T-cell (primary cell): ENCODE data around the gene ZNF43. TPM values are rescaled to one million over a fixed set of nuclear protein-coding genes. Genes with fewer than 3 reads are reported as not detected.
"Not testable (repeated sequence)": the region's sequence is repeated elsewhere in the genome, so short reads cannot be mapped to it uniquely, and the experiment has no call there.

Experiments used
- ATAC-seq, 4 experiments: fragments of 200-7000 bp in 3 of 4; fragments of 150-1000 bp in 1 of 4; cut with Tn5 transposase; replicated peaks in 1 of 4; 1 replicate in 3 of 4; 2 replicates in 1 of 4; pipeline ENCODE4 v1.10.0; 2021; ENCODE audit warnings: moderate library complexity in 3 of 4, mild to moderate bottlenecking in 2 of 4, moderate number of reproducible peaks in 1 of 4
- CTCF ChIA-PET, 2 donors: fragments of 300-600 bp; sonication (Branson Sonifier 250); formaldehyde crosslinking; loops; one replicate each; lab custom pipeline; 2022; ENCODE audit warnings: antibody characterized with exemption in 2 of 2; lab: Charles Lee
- POLR2A ChIA-PET, 2 donors: fragments of 300-600 bp; sonication (Branson Sonifier 250); formaldehyde crosslinking; loops; one replicate each; lab custom pipeline; 2022; ENCODE audit warnings: antibody characterized with exemption in 2 of 2; lab: Charles Lee
- DNase-seq, 35 experiments: peaks; one replicate each; pipeline versions ENCODE4 v3.0.0 to v3.0.0-alpha.2; 2013 to 2023
- H3K27ac ChIP-seq: one replicate; pipeline ENCODE4 v1.5.1; 2013; ENCODE audit warnings: low read length
- H3K27me3 ChIP-seq, 2 experiments: replicated peaks in 1 of 2; 1 replicate in 1 of 2; 2 replicates in 1 of 2; pipeline versions ENCODE4 v1.6.1 to v1.7.0; 2013; ENCODE audit warnings: low read length in 1 of 2, mixed read lengths in 1 of 2; ENCODE audit not compliant: control insufficient read depth in 2 of 2, insufficient read depth in 2 of 2; ENCODE audit errors: extremely low read depth in 1 of 2
- H3K36me3 ChIP-seq, 2 donors: 1 replicate in 1 of 2; 2 replicates in 1 of 2; pipeline versions ENCODE4 v1.6.1 to v1.7.0; 2013; ENCODE audit warnings: low read length in 1 of 2; ENCODE audit not compliant: control insufficient read depth in 2 of 2, insufficient read depth in 1 of 2; ENCODE audit errors: extremely low read depth in 1 of 2
- H3K4me1 ChIP-seq, 2 experiments: 1 replicate in 1 of 2; 2 replicates in 1 of 2; pipeline versions ENCODE4 v1.6.1 to v1.7.0; 2013; ENCODE audit warnings: low read length in 2 of 2, mixed read lengths in 1 of 2; ENCODE audit not compliant: insufficient read depth in 2 of 2, control insufficient read depth in 1 of 2; ENCODE audit errors: extremely low read depth in 1 of 2
- H3K4me3 ChIP-seq, 2 donors: 1 replicate in 1 of 2; 2 replicates in 1 of 2; pipeline versions ENCODE4 v1.5.1 to v1.7.0; 2013; ENCODE audit warnings: mild to moderate bottlenecking in 2 of 2, low read length in 1 of 2, moderate library complexity in 1 of 2; ENCODE audit not compliant: control insufficient read depth in 1 of 2; ENCODE audit errors: extremely low read depth in 1 of 2
- H3K9me3 ChIP-seq: 2 replicates; pipeline ENCODE4 v1.7.0; 2013
- H3K27ac Mint-ChIP-seq, 2 donors: one replicate each; pipeline ENCODE4 v1.8.0; 2020 to 2021; ENCODE audit warnings: mild to moderate bottlenecking in 2 of 2, mixed read lengths in 2 of 2
- H3K27me3 Mint-ChIP-seq, 2 donors: one replicate each; pipeline ENCODE4 v1.8.0; 2021 to 2022; ENCODE audit warnings: mixed read lengths in 2 of 2
- H3K36me3 Mint-ChIP-seq: one replicate; pipeline ENCODE4 v1.8.0; 2021; ENCODE audit warnings: mixed read lengths
- H3K4me1 Mint-ChIP-seq, 3 donors: one replicate each; pipeline ENCODE4 v1.8.0; 2020 to 2022; ENCODE audit warnings: mixed read lengths in 3 of 3, mild to moderate bottlenecking in 1 of 3
- H3K4me3 Mint-ChIP-seq, 3 donors: one replicate each; pipeline ENCODE4 v1.8.0; 2020 to 2022; ENCODE audit warnings: mild to moderate bottlenecking in 3 of 3, mixed read lengths in 3 of 3, moderate library complexity in 3 of 3
- H3K9me3 Mint-ChIP-seq, 3 donors: one replicate each; pipeline ENCODE4 v1.8.0; 2020 to 2022; ENCODE audit warnings: mixed read lengths in 3 of 3
- WGBS: methylation state at CpG from one replicate; pipeline ENCODE4 v1.1.5; 2013; ENCODE audit warnings: missing lambda C conversion rate; ENCODE audit not compliant: insufficient coverage; 5-methylcytosine and 5-hydroxymethylcytosine counted together
- total RNA-seq, 35 experiments: library from RNA in 6 of 35; stranded (reverse) in 6 of 35; fragments of 120-200 nt in 1 of 35; gene quantifications; one replicate each; pipeline versions ENCODE4 v1.2.1 to v1.2.4 and lab custom pipeline; 2013 to 2026

ZNF43 gene
- total RNA-seq, 5 donors from 2014 or later (not counting 1 experiment from before 2014, with no cell fraction given) = 22.3 to 31.5 (median 25.0) TPM

GRCh38 chr19:21877976-21878375, 42.0 kb upstream of the ZNF43 start:
- Histone ChIP-seq H3K36me3 (no peaks in the 10 kb centered on the region), H3K27me3 (no peaks in the 10 kb centered on the region), H3K27ac (no peak overlapping the region), H3K4me3 (no peak overlapping the region), H3K9me3 (no peaks in the 10 kb centered on the region), H3K4me1 (no peaks in the 10 kb centered on the region)
- ATAC-seq (no peak), DNase-seq (no peak)
- 70% methylated on average over 2 of the region's 2 CpGs for whole genome bisulfite sequencing
- no peaks in the 10 kb centered on the region for H3K4me1 Mint-ChIP-seq
- CTCF ChIA-PET = no interaction called here
- H3K4me3 Mint-ChIP-seq = no peak overlapping the region
- H3K27me3 Mint-ChIP-seq = peaks cover 0 to 3% of the 10 kb centered on the region in 2 donors
- no peaks in the 10 kb centered on the region for H3K9me3 Mint-ChIP-seq
- POLR2A ChIA-PET = no interaction called here
- H3K27ac Mint-ChIP-seq = no peak overlapping the region
- H3K36me3 Mint-ChIP-seq = no peaks in the 10 kb centered on the region

DNA sequence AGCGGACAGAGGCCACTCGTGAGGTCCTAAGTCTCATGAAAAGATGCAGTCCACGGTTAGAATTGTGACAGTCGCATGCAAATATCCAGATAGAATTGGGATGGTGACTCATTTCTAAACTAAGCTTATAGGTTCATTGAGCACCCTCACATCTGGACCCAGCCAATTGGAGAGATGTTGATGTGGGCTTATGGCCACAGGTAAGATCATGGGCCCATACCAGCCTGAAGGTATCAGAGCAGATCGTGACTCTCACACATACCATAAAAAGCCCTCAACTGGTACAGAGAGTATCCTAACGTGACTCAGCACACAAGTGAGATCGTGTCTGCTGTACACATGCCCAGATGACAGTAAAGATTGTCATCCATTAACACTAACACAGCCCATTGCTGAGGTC, 40.6 kb upstream of the ZNF43 start:
- WGBS = 90% methylated on average over 4 of the region's 7 CpGs
- POLR2A ChIA-PET, H3K27me3 ChIP-seq, CTCF ChIA-PET, DNase-seq, H3K27ac ChIP-seq, H3K36me3 ChIP-seq, H3K9me3 Mint-ChIP-seq, H3K9me3 ChIP-seq, H3K4me1 ChIP-seq, H3K4me3 ChIP-seq, H3K4me1 Mint-ChIP-seq, ATAC-seq, H3K36me3 Mint-ChIP-seq, H3K27ac Mint-ChIP-seq, H3K4me3 Mint-ChIP-seq, H3K27me3 Mint-ChIP-seq: not testable (repeated sequence)

DNA sequence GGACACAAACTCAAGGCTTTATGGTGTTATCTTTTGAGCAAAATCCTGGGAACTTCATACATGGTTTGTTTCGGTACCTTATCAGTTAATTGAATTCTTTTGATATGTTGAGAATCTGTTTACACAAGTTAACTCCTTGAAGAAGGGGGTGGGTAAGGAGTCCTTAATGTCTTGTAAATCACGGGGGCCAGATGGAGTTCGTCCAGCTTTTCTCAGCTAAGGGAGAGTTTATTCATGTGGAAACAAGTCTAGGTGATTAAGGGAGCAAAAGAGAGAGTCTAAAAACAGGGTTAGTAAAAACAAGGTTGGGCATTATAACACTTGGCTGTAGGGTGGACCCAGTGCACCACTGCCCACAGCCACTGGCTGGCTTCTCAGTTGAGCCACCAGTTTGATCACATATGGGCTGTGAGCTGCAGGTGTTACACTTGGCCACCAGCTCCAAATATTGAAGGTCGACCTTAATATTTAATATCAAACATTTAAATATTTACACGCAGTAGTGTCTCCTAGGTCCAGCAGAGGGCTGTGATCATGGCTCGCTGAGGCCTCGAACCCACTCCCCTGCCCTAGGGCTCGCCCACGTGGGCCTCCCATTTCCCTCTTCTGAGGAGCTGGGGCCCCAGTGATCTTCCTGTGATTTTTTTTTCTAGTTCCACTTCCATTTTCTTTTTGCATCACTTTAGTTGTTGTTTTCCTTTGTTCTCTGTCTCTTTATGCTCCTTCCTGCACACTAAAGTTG, 21.0 kb upstream of the ZNF43 start:
- H3K4me3 ChIP-seq = no peak overlapping the region
- no peak for ATAC-seq
- DNase-seq = no peak
- CTCF ChIA-PET = no interaction called here
- WGBS = 53% methylated on average over 9 of the region's 9 CpGs
- H3K36me3 Mint-ChIP-seq = no peaks in the 10 kb centered on the region
- POLR2A ChIA-PET = no interaction called here
- no peak overlapping the region for H3K27ac ChIP-seq
- H3K4me1 Mint-ChIP-seq = peaks cover 6 to 7% (median 6%) of the 10 kb centered on the region in 3 donors
- H3K4me3 Mint-ChIP-seq = no peak overlapping the region
- no peaks in the 10 kb centered on the region for H3K9me3 ChIP-seq
- H3K27me3 ChIP-seq = peaks cover 0 to 3% of the 10 kb centered on the region in 2 experiments
- H3K27me3 Mint-ChIP-seq = no peaks in the 10 kb centered on the region
- H3K36me3 ChIP-seq = no peaks in the 10 kb centered on the region
- H3K9me3 Mint-ChIP-seq = no peaks in the 10 kb centered on the region
- H3K4me1 ChIP-seq = peaks cover 0 to 8% of the 10 kb centered on the region in 2 experiments
- no peak overlapping the region for H3K27ac Mint-ChIP-seq

DNA sequence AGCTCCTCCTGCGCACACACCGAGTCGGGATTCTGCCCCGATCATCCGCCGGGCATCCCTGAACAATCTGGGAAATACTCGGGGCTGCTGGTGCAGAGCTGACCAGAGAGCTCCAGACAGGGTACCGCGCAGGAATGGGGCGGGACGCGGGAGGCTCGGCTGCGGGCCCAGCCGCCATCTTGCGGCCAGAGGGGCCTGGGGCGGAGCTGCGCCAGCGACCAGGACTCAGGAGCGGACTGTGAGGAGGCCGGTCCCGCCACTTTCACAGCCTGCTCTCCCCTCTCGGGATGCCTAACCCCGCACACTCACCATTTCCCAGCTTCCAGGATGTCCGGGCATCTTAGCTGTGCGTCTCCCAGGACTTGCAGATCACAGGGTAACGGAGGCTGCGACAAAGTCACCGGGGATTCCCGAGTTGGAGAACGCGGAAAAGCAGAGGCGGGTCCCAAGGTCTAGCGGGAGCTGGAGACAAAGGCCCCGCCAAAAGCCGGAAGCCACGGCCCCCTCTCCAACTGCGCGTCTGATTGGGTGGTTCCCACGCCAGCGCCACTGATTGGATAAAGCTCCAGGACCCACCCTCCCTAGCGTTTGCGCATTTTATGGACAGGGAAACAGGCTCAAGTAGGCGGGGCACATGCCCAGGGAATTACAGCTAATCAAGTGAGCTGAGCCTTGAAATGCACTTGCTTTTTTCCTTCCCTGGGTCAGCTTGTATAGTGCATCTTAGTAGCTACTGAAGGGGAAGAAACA, 15.8 kb upstream of the ZNF43 start:
- Mint-ChIP-seq H3K36me3 (peaks cover 14% of the 10 kb centered on the region), H3K4me1 (peaks cover 22 to 26% (median 24%) of the 10 kb centered on the region in 3 donors), H3K9me3 (no peaks in the 10 kb centered on the region), H3K4me3 (peak overlapping the region; percentile 88 to 94 (median 93)), H3K27me3 (no peaks in the 10 kb centered on the region), H3K27ac (peak overlapping the region; percentile 89 to 92)
- no peaks in the 10 kb centered on the region for H3K9me3 ChIP-seq
- peak overlapping the region; percentile 88 to 89 for H3K4me3 ChIP-seq
- ChIA-PET POLR2A (interaction anchor here (0.5 to 3.0 kb wide), 9 partner anchors 12 to 1286 kb away, joined by 3 to 21 read pairs (median 4); partner anchors contain the start of genes ZNF43 (in 2 of the 2), ZNF100 (in 1 of the 2), ZNF429 (in 1 of the 2) and ZNF737 (in 1 of the 2)), CTCF (interaction anchor here (0.5 to 1.9 kb wide), 9 partner anchors 13 to 1418 kb away, joined by 3 to 21 read pairs (median 3); partner anchors contain the start of genes ZNF43 (in 2 of the 2), ZNF100 (in 1 of the 2), ZNF429 (in 1 of the 2) and ZNF724 (in 1 of the 2))
- peaks cover 3 to 5% of the 10 kb centered on the region in 2 donors for H3K36me3 ChIP-seq
- H3K4me1 ChIP-seq = peaks cover 0 to 19% of the 10 kb centered on the region in 2 experiments
- H3K27me3 ChIP-seq = peaks cover 0 to 3% of the 10 kb centered on the region in 2 experiments
- under 1% methylated on average over 41 of the region's 44 CpGs for WGBS
- DNase-seq = peak; percentile 77 to 93 (median 86)
- H3K27ac ChIP-seq = peak overlapping the region; percentile 81
- ATAC-seq = peak; percentile 98 to 99 (median 99)

GRCh38 chr19:21850656-21851255, 14.8 kb upstream of the ZNF43 start:
- peaks cover 18% of the 10 kb centered on the region for H3K36me3 Mint-ChIP-seq
- 96% methylated on average over 4 of the region's 9 CpGs for WGBS
- ATAC-seq = no peak
- H3K27me3 ChIP-seq = no peaks in the 10 kb centered on the region
- DNase-seq = peak in 1 of 35 experiments; percentile 11
- ChIA-PET CTCF (interaction anchor here in 1 of 2 donors (0.8 kb wide), 1 partner anchor 15 kb away, joined by 21 read pairs; the partner anchor contains the start of gene ZNF43), POLR2A (interaction anchor here (0.6 to 3.0 kb wide), 3 partner anchors 15 to 374 kb away, joined by 4 to 21 read pairs (median 6); partner anchors contain the start of gene ZNF43 (in 2 of the 2))
- no peaks in the 10 kb centered on the region for H3K27me3 Mint-ChIP-seq
- H3K9me3 ChIP-seq = no peaks in the 10 kb centered on the region
- no peak overlapping the region for H3K27ac ChIP-seq
- peaks cover 3 to 5% of the 10 kb centered on the region in 2 donors for H3K36me3 ChIP-seq
- peak overlapping the region; percentile 88 to 94 (median 93) for H3K4me3 Mint-ChIP-seq
- H3K4me1 ChIP-seq = peaks cover 0 to 19% of the 10 kb centered on the region in 2 experiments
- peak overlapping the region; percentile 23 to 66 for H3K27ac Mint-ChIP-seq
- H3K9me3 Mint-ChIP-seq = no peaks in the 10 kb centered on the region
- peak overlapping the region; percentile 88 to 89 for H3K4me3 ChIP-seq
- H3K4me1 Mint-ChIP-seq = peaks cover 26 to 33% (median 26%) of the 10 kb centered on the region in 3 donors

DNA sequence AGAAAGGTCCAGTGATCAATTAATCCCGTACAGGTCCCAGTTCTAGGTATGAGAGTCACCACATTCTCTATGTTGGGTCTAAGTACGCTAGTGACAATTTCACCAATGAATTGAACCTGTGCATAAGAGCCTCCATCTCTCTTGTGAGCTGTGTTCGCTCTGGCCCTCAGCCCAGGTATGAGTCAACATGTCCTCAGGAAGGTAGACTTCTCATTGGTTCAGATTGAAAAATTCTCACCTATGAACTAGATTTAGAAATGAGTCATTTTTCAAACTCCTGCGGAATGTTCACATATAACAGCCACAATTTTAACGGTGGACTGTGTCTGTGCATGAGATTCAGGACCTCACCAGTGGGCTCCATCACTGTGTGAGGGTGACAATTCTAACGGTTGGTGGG, 12.7 kb upstream of the ZNF43 start:
- Histone ChIP-seq H3K27me3 (no peaks in the 10 kb centered on the region), H3K36me3 (peaks cover 3 to 11% of the 10 kb centered on the region in 2 donors), H3K27ac (no peak overlapping the region), H3K9me3 (no peaks in the 10 kb centered on the region), H3K4me1 (peaks cover 0 to 19% of the 10 kb centered on the region in 2 experiments), H3K4me3 (no peak overlapping the region)
- Mint-ChIP-seq H3K36me3 (peaks cover 31% of the 10 kb centered on the region), H3K27me3 (no peaks in the 10 kb centered on the region), H3K4me3 (no peak overlapping the region), H3K4me1 (peaks cover 26 to 33% (median 26%) of the 10 kb centered on the region in 3 donors), H3K27ac (no peak overlapping the region), H3K9me3 (no peaks in the 10 kb centered on the region)
- CTCF ChIA-PET = no interaction called here
- no peak for DNase-seq
- WGBS = 100% methylated on average over 2 of the region's 6 CpGs
- ATAC-seq = no peak
- POLR2A ChIA-PET = no interaction called here
